A549 treated with dexamethasone at 1 μM for 4 hours (cell line): ENCODE measurements around the gene HMGCS1. TPM values are rescaled to one million over a fixed set of nuclear protein-coding genes. Genes with fewer than 3 reads are reported as not detected.

ENCODE experiments used
- total RNA-seq: library from RNA; stranded (reverse); fragments of 200-300 nt; extraction: Qiagen RNA extraction; gene quantifications from 5 replicates; pipeline ENCODE4 v1.2.3, GENCODE V29; 2022

HMGCS1 gene
- 50.8 to 68.9 TPM (median 57.8 TPM) in 5 replicates for total RNA-seq

GRCh38 chr5:43313035-43313853 is at the start of gene HMGCS1:
TSS of gene HMGCS1 (minus strand) at chr5:43313412. CDS start at chr5:43298965, 14,447 bp downstream.

Other genes starting within 250 kb of the HMGCS1 start
- 22.7 to 27.7 TPM (median 25.7 TPM) in 5 replicates for gene ZNF131, start 192.5 kb downstream of the HMGCS1 start, total RNA-seq
- 0.09 to 0.27 TPM (median 0.26 TPM) in 5 replicates for gene NIM1K, start 121.2 kb downstream of the HMGCS1 start, total RNA-seq
- gene CCL28, start 99.0 kb upstream of the HMGCS1 start, total RNA-seq, result 0.08 to 0.16 TPM (median 0.10 TPM) in 5 replicates
- gene TMEM267, start 170.5 kb upstream of the HMGCS1 start, total RNA-seq, result 15.8 to 21.1 TPM (median 19.4 TPM) in 5 replicates
- gene C5orf34, start 201.7 kb upstream of the HMGCS1 start, total RNA-seq, result 3.6 to 5.2 TPM (median 4.4 TPM) in 5 replicates
- 95.7 to 121 TPM (median 116 TPM) in 5 replicates for gene PAIP1, start 243.7 kb upstream of the HMGCS1 start, total RNA-seq